H1 (cell line): ENCODE measurements around the gene AMN.

Experiments
- CTCF ChIP-seq, 3 experiments: IDR thresholded peaks; 1 replicate in 2 of 3; 2 replicates in 1 of 3; pipeline versions ENCODE4 v1.5.1 to v1.6.1; 2011; ENCODE audit warnings: low read length in 3 of 3, mild to moderate bottlenecking in 3 of 3, inconsistent platforms in 2 of 3, low read depth in 1 of 3, moderate library complexity in 1 of 3; ENCODE audit not compliant: insufficient read depth in 1 of 3; ENCODE audit errors: control extremely low read depth in 1 of 3
- EGR1 ChIP-seq: IDR thresholded peaks from 2 replicates; pipeline ENCODE4 v1.6.1; 2011; ENCODE audit warnings: low read depth, low read length, borderline replicate concordance
- KDM1A ChIP-seq: fragments of 200-600, 300-600 bp; sonication (generic); IDR thresholded peaks from 2 replicates; pipeline ENCODE4 v1.7.1; 2016; ENCODE audit warnings: mild to moderate bottlenecking, low read length, borderline replicate concordance
- RAD21 ChIP-seq, 2 experiments: IDR thresholded peaks in 1 of 2; conservative IDR thresholded peaks in 1 of 2; 2 replicates each; pipeline ENCODE4 v1.6.1; 2011; ENCODE audit warnings: low read depth in 2 of 2, low read length in 2 of 2, improper control_type of control experiment in 1 of 2, inconsistent platforms in 1 of 2, mild to moderate bottlenecking in 1 of 2, moderate library complexity in 1 of 2
- SIN3A ChIP-seq, 2 experiments: IDR thresholded peaks in 1 of 2; conservative IDR thresholded peaks in 1 of 2; 2 replicates each; pipeline ENCODE4 v1.6.1; 2011 to 2012; ENCODE audit warnings: low read length in 2 of 2, improper control_type of control experiment in 1 of 2, low read depth in 1 of 2, mild to moderate bottlenecking in 1 of 2
- SP1 ChIP-seq: IDR thresholded peaks from 2 replicates; pipeline ENCODE4 v1.6.1; 2011; ENCODE audit warnings: low read depth, low read length

GRCh38 chr14:102973706-102974285 is 51.3 kb downstream of the AMN start:
- TF ChIP-seq EGR1 (no peak), RAD21 (IDR thresholded peaks at IDR 0.05 in 1 of 2, conservative IDR thresholded peaks at IDR 0.05 in 1 of 2; ENCODE audit: low read depth in 2 of 2, low read length in 2 of 2) (no peak), KDM1A (no peak), SP1 (no peak), SIN3A (conservative IDR thresholded peaks at IDR 0.05 in 1 of 2, IDR thresholded peaks at IDR 0.05 in 1 of 2; ENCODE audit: low read depth in 1 of 2, low read length in 2 of 2) (no peak), CTCF (IDR thresholded peaks at IDR 0.05; ENCODE audit: control extremely low read depth in 1 of 3, insufficient read depth in 1 of 3, low read depth in 1 of 3, low read length in 3 of 3) (no peak)
